Transverse colon (tissue), 4 donors: Measurements from ENCODE around the gene TBL3.

Source experiments
- POLR2A ChIP-seq: fragments of 450-650 bp; IDR thresholded peaks from one replicate; pipeline ENCODE4 v1.6.1; 2016; ENCODE audit warnings: antibody characterized with exemption, mild to moderate bottlenecking, moderate library complexity
- POLR2AphosphoS5 ChIP-seq, 3 donors: sonication (generic); formaldehyde crosslinking; IDR thresholded peaks; one replicate each; pipeline ENCODE4 v1.6.1; 2016; ENCODE audit warnings: antibody characterized with exemption in 3 of 3
- TF ChIP-seq, protein P1 (sequence below), 5 experiments: fragments of 200-600 bp in 3 of 5; fragments of 450-650 bp in 2 of 5; sonication (generic) in 3 of 5; IDR thresholded peaks; 1 replicate in 2 of 5; 2 replicates in 3 of 5; pipeline ENCODE4 v1.5.1; 2016 to 2017; ENCODE audit warnings: antibody characterized with exemption in 5 of 5, inconsistent platforms in 3 of 5, mild to moderate bottlenecking in 2 of 5, moderate library complexity in 1 of 5

DNA sequence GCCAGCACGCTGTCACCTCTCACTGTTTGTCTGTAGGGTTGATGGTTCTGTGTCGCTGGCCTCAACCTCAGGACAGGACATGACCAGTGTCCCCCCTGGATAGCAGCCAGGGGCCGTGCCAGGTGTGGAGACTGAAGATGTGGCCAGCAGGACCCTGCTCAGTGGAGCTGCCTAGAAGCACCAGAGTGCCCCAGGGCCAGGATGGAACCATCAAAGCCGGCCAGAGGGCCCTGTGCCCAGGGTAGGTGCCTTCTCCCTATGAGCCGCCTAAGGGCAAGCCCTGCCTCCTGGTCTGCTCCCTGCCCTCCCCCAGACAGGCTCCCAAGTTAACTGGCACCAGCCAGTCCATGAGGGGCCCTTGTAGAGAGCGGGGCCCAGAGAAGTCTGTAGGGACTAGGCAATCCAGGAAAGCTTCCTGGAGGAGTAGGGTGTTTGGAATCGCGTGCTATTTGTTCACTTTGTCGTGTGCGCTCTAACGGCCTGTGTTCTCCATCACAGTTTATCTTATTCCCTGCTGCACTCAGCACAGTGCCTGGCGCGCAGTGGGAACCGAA, 13.1 kb upstream of the TBL3 start:
- TF ChIP-seq, protein P1, sequence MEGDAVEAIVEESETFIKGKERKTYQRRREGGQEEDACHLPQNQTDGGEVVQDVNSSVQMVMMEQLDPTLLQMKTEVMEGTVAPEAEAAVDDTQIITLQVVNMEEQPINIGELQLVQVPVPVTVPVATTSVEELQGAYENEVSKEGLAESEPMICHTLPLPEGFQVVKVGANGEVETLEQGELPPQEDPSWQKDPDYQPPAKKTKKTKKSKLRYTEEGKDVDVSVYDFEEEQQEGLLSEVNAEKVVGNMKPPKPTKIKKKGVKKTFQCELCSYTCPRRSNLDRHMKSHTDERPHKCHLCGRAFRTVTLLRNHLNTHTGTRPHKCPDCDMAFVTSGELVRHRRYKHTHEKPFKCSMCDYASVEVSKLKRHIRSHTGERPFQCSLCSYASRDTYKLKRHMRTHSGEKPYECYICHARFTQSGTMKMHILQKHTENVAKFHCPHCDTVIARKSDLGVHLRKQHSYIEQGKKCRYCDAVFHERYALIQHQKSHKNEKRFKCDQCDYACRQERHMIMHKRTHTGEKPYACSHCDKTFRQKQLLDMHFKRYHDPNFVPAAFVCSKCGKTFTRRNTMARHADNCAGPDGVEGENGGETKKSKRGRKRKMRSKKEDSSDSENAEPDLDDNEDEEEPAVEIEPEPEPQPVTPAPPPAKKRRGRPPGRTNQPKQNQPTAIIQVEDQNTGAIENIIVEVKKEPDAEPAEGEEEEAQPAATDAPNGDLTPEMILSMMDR (IDR thresholded peaks at IDR 0.05), result no peak
- TF ChIP-seq POLR2A (no peak), POLR2AphosphoS5 (IDR thresholded peaks at IDR 0.05) (no peak)
